SU-DHL-6 (cell line): ENCODE data around the gene COL1A2.

Experiments
- CTCF ChIP-seq: fragments of 200-600 bp; sonication (generic); IDR thresholded peaks from one replicate; pipeline ENCODE4 v1.5.1; 2017; ENCODE audit warnings: antibody characterized with exemption, mild to moderate bottlenecking, low read length, moderate library complexity; ENCODE audit not compliant: insufficient read depth, poor library complexity, severe bottlenecking
- EZH2phosphoT487 ChIP-seq: fragments of 200-600 bp; sonication (generic), shearing (Covaris generic); conservative IDR thresholded peaks from 2 replicates; pipeline ENCODE4 v1.6.1; 2018; ENCODE audit warnings: mild to moderate bottlenecking, antibody characterized with exemption, low read length, moderate library complexity, mixed read lengths

DNA sequence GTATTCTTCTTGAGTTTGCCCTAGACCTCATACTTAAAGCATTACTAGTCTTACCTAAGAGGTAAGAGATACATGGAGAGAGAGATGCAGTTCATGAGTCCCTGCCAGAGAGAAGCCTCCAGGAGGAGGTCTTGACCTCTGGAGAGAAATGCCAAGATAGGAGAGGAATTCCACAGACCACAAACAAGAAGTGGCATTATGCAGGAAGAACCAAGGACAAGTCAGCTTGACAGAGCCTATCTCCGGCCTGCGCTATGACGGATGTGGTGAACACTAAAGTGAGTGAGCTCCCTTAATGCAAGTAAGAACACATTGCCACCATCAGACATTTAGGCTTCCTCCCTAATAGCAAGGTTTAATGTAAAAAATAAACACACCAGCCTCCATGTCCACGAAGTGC lies 27.9 kb upstream of the COL1A2 start:
- TF ChIP-seq CTCF (no peak), EZH2phosphoT487 (no peak)
